NOMO-1 treated with DMSO at 0.1 percent for 48 hours (cell line): ENCODE results near the gene ADCY7.

ENCODE experiments used
- DNase-seq: peaks from one replicate; lab custom pipeline; 2025; ENCODE audit not compliant: unreplicated experiment; lab: John Stamatoyannopoulos, UW

The ADCY7 gene

DNA sequence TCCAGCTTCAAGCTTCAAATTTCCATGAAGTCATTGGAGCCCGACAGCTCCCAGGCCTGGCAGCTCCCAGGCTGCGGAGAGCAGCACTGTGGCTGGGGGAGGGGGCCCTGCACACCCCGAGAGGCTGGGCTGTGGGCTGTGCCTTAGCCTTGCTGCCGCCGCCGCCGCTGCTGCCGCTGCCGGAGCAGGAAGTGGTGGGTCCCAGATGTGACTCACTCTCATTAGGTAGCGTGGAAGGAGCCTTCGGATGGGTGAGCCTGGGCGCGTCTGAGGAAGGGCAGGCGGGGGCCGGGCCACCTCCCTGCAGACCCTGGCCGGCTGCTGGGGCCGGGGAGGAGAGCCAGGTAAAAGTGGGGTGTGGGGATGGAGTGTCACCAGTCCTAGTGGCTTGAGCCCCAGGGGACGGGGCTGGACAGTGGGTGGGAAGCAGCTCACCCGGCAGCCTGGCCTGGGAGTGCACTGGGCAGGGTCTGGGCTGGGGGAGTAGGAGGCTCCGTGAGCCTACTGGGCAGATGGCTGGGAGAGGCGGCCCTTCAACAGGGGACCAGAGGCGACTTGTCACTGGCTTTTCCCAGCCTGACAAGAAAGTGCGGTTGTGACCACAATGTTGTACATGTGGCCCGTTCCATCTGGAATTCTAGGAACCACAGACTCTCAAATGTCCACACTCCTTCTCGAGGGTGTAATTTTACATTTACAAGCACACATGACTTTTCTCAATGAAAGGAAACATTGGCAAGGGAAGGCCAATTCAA, at the start of gene ADCY7:
Gene ADCY7, plus strand, starts transcription at position 215 of the 755 bp plus-strand sequence. CDS start 21,629 bp downstream, outside the sequence.
- peak; percentile 80 for DNase-seq

DNA sequence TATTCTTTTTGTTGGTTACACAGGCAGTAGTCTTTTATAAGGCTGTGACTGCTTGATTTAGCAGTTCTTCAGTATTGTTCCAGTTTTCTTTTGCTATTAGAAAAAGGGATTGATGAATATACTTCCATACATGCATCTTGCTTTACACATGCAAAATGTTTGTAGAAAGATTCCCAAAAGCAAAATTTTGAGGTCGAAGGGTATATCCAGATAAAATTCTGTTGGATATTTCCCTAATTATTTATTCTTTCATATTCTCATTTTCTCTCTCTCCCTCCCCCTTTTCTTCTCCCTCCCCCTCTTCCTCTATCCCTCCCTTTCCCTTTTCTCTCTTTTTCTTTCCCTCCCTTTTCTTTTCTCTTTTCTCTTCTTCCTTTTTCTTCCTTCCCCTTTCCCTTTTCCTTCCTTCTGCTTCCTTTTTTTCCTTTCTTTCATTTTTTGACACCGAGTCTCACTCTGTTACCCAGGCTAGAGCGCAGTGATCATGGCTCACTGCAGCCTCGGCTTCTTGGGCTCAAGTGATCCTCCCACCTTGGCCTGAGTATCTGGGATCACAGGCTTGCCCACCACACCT, 46.9 kb upstream of the ADCY7 start:
- no peak for DNase-seq

- no peak for DNase-seq
Measured at GRCh38 chr16:50224286-50224685, 42.1 kb upstream of the ADCY7 start.

DNA sequence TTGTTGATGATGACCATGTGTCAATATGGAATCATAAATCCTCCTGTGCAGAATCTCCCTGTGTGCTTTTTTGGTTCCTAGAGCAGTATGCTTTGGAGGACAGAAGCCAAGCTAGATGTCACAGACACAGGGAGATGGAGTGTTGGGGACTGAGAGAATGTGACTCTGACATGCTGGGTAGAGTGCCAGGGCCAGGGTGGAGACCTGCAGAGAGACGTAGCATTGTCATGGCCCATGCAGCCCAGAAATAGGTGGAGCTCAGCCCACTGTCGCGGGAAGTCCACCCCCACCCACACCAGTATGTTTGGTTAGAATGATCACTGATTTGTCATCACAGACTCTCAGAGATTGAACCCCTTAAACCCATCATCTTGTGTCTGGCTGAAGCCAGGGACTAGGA, 39.2 kb upstream of the ADCY7 start:
- no peak for DNase-seq

DNA sequence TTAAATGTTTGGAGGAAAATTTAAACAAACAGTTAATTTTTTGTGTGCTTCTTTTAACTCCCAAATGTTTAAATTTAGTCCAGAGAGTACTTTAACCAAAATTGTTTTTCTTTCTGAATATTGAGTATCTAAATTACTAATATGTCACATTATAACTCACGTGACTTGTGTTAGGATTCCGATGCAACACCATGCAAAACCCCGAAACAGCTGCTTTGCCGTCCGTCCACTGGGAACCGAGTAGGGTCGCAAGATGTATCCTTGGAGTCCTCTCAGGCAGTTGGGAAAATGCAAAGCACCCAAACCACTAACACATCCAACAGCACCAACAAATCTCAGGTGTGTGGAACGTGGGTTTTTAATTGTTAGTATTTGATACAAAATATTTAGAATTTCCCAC, 38.7 kb upstream of the ADCY7 start:
- DNase-seq, result no peak

- no peak for DNase-seq
Measured at GRCh38 chr16:50228364-50228868, 37.9 kb upstream of the ADCY7 start.

- no peak for DNase-seq
Measured at GRCh38 chr16:50229149-50229726, 37.1 kb upstream of the ADCY7 start.

DNA sequence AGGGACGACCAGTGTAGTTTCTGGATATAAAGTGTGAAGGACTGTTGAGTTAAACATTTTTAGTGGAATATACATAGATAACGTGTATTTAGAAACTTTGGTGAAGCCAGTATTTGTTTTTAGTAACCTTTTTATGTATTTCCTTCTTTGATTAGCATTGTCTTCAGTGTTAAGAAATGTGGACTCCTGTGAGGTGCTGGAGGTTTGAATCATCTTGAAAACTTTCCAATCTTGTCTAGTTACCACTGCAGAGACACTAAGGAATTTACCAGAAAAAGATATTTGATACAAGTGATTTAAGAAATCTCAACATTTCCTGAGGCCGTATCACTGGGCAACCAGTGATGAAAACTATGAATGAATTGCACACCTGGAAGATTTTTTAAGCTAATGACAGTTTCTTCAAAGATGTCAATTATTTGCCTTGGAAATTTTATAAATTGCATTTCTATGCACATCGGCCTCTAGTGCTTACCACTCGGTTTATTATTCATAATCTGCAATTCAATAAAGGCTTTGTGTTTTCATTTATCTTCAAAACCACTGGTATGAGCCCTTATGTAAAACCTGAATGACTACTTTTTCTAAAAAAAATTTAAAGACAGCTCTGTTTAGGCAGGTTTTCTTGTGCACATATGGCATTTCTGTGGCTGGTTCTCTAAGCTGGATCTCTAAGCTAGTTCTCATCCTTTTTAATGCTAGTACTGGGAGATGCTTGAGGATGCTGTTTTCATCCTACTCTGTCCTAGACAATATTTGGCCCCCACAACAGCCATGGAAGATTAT, 31.4 kb upstream of the ADCY7 start:
- no peak for DNase-seq

DNA sequence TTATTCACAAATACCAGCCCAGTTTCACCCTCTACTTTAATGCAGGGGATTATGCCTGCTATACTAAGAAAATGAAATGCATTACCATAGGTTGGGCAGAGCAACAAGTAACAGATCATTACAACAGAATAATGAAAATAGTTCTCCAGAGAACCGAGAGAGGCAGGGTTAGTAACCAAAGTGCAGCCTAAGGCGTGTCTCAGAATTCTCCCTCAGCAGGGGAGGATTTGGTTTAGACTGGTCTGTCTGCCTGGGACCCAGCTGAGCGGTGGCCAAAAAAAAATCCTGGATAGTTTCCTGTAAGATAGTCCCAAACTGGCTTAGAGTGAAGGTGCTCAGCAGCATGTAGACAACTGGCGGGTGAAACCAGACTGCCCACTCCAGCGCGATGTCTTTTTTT, 30.8 kb upstream of the ADCY7 start:
- DNase-seq, result no peak

DNA sequence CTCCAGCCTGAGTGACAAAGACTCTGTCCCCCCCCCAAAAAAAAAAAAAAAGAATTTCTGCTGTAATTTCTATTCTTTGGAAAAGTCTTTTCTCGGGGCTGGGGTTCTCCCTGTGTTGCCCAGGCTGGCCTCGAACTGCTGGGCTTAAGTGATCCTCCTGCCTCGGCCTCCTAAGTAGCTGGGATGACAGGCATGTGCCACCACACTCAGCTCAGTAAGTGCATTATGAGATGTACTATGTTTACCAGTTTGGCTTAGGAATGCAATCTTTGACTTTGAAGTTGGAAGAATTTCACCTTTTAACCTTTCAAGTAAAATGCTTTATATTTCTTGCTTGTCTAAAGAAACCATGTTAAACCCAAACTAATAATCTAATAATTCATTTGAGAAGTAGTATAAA, 28.0 kb upstream of the ADCY7 start:
- DNase-seq, result no peak

DNA sequence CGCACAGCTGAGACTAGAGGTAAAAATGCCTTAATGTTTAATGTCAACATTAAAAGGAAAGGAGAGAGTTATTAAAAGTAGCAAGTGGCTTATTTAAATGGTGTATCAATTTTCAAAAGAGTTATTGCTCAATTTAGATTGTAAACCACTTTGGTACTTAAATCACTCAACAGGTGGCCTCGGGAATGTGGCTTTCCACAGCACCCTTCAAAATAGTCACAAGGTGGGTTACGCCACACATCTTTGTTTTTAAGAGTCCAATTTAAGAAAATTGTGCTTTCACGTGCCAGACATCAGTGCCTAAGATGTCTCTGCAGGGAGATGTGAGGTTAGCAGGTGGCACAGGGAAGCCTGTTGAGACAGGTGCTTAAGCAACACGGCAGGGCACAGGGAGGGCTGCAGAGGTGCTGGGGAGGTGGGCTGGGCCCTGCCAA, 27.5 kb upstream of the ADCY7 start:
- no peak for DNase-seq

DNA sequence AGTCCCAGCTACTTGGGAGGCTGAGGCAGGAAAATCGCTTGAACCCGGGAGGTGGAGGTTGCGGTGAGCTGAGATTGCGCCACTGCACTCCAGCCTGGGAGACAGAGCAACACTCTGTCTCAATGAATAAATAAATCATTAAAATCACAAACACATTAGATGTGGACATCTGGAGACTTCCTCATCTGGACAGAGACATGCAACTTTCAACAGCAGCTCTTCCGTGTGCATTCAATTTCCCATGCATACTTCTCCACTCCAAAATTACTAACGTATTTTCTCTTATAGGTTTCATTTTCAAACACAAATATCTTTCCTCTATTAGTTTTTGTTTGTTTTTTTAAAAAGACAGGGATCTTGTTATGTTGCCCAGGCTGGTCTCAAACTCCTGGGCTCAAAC, 23.3 kb upstream of the ADCY7 start:
- DNase-seq, result peak; percentile 86

GRCh38 chr16:50244140-50244503, 22.2 kb upstream of the ADCY7 start:
- no peak for DNase-seq

DNA sequence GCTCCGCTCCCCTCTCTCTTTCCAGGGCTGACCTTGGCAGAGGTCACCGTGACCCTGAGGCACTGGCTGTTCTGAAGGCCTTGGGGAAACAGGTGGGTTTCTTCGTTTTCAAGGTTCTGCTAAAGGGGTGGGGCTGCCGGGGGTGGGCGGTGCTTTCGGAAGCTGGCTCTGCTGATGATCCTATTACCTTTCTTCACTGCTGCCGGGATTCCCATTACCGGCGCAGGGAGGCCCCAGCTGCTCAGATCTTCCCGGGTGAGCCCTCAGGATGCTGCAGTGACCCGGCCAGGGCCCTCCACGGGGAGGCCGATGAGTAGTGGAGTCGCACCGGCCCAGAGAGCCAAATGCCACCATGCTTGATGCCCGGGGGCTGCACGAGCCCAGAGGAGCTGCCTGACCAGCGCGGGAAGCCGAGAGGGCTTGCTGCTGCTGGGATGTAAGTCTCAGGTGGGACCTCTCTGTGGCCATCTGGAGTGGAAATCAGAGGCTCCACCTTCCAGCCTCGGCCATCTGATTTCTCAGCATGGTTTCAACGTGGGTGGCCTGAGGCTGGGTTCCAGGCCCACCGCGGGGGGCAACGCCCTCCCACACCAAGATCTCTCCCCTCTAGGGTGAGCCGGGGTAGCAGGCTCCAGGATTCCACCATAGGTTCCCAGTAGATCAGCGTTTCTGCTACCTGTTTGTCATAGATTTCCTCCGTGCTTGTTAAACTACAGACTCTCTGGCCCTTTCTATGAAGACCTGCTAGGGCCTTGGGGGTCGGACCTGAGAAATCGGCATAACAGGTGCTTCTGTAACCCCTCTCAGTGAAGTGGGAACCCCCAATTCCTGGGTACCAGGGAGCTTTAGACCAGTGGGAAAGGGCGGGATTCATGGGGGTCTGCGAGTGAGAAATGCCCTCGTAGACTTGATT, 21.6 kb upstream of the ADCY7 start:
- DNase-seq, result no peak

- DNase-seq, result peak; percentile 32
Measured at GRCh38 chr16:50245417-50246298, 20.7 kb upstream of the ADCY7 start.

DNA sequence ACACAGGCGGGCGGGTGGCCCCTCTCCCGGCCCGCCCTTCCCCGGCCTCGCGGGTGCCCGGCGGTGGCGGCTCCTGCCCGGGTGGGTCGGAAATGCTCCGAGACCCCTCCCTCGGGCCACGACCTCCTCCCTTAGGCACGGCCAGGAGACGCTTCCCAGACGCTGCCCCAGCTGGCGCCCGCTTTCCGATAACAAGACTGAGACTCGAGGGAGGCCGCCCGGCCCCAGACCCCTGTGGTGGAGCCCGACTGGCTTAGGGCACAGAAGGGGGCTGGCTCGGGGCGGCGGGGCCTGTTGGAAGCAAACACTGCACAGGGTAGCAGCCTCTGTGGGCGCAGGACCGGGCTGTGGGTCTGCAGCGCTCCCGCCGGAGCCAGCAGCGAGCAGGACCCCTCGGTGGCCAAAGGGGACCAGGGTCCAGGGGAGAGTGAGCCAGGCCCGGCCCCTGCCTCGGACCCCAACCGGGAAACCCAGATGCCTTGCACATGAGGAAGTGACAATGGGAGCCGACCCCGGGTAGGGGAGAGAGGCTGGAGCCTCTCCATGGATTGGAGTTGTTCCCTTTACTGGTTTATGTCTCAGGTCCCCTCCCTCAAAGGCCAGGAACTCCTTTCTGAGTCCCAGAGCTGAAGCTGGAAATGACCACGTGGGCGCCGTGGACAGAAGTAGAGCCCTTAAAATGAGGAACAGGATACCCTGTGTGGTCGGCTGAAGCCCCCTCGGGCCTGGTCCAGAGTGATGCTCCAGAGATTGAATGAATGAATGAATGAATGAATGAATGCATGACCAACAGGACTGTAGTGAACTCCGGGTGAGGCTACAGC, 19.8 kb upstream of the ADCY7 start:
- no peak for DNase-seq

GRCh38 chr16:50247123-50247905, 19.0 kb upstream of the ADCY7 start:
- DNase-seq, result no peak
